ENCODE measurements around the gene GPATCH1. TPM values are rescaled to one million over a fixed set of nuclear protein-coding genes. Genes with fewer than 3 reads are reported as not detected.

GPATCH1 gene
- total and polyA plus RNA-seq, 10 of the 15 experiments (the other 5 are each of a cell fraction or from before 2014, with no cell fraction given) = 4.5 to 9.6 (median 7.2) TPM

DNA sequence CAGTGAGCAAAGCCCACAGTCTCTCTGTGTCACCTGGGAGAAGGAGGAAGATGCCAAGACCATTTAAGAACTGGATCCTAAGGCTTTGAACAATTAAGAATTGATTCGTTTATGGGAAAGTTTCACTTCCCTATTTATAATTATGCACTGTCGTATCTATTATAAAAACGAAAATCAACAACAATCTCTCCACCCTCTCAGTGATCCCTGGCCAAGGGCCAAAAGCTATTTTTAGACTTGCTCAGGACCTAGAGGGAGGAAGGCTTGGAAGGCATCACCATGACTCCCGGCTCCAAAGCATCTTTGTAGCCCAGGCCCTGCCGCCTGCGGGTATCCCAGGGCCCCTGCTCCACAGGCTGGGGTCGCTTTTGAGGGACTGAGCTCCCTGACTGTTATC is 17.6 kb upstream of the GPATCH1 start:
- ChIA-PET SMC1A (ENCODE audit: uncharacterized antibody, unreplicated experiment) (no interaction called here), RAD21 (ENCODE audit: unreplicated experiment) (no interaction called here), POLR2A (no interaction called here), CTCF (no interaction called here)
- Histone ChIP-seq H4K20me1 (ENCODE audit: control insufficient read depth, insufficient read depth) (no peaks in the 10 kb centered on the region), H3K36me3 (ENCODE audit: control insufficient read depth in 2 of 2, insufficient read depth in 2 of 2, low read length in 1 of 2) (no peaks in the 10 kb centered on the region), H3K9me3 (replicated peaks; ENCODE audit: control insufficient read depth, insufficient read depth, low read length) (no peaks in the 10 kb centered on the region), H3K27ac (ENCODE audit: control insufficient read depth, insufficient read depth) (no peak overlapping the region), H3K9ac (ENCODE audit: control insufficient read depth, insufficient read depth, low read length) (no peak overlapping the region), H2AFZ (ENCODE audit: control insufficient read depth, low read depth, low read length) (no peak overlapping the region), H3K27me3 (replicated peaks in 1 of 2; ENCODE audit: control insufficient read depth in 2 of 2, insufficient read depth in 2 of 2, low read length in 1 of 2) (no peaks in the 10 kb centered on the region; a peak in 1 of 4 replicates), H3K4me1 (ENCODE audit: control insufficient read depth, insufficient read depth, low read length) (peaks cover 7% of the 10 kb centered on the region; the same call in 1 of the 2 replicates), H3K4me3 (no peak overlapping the region; the same call in 1 of the 2 replicates), H3K4me2 (ENCODE audit: control insufficient read depth, insufficient read depth) (peak overlapping the region; percentile 3; the same call in 1 of the 2 replicates), H3K79me2 (ENCODE audit: control insufficient read depth, insufficient read depth, low read length) (no peaks in the 10 kb centered on the region; the same call in 1 of the 2 replicates)
- WGBS (ENCODE audit: insufficient coverage, insufficient replicate concordance, low lambda C conversion rate, missing lambda C conversion rate) = 3% methylated on average over 7 of the region's 7 CpGs
- DNase-seq (ENCODE audit: low read depth, low spot score) (no peak), FAIRE-seq (no peak), ATAC-seq (peak; percentile 5)
- in situ Hi-C loops (cut with MboI) (no loop called here), intact Hi-C loops (cut with micrococcal nuclease; ENCODE audit: unreplicated experiment) (no loop called here)
- no TSS peak for BruUV-seq (replicated peaks)
- TF ChIP-seq SMAD1 (IDR thresholded peaks at IDR 0.05; ENCODE audit: low read depth, partially characterized antibody) = peak; percentile 63
- TF ChIP-seq, protein P1, sequence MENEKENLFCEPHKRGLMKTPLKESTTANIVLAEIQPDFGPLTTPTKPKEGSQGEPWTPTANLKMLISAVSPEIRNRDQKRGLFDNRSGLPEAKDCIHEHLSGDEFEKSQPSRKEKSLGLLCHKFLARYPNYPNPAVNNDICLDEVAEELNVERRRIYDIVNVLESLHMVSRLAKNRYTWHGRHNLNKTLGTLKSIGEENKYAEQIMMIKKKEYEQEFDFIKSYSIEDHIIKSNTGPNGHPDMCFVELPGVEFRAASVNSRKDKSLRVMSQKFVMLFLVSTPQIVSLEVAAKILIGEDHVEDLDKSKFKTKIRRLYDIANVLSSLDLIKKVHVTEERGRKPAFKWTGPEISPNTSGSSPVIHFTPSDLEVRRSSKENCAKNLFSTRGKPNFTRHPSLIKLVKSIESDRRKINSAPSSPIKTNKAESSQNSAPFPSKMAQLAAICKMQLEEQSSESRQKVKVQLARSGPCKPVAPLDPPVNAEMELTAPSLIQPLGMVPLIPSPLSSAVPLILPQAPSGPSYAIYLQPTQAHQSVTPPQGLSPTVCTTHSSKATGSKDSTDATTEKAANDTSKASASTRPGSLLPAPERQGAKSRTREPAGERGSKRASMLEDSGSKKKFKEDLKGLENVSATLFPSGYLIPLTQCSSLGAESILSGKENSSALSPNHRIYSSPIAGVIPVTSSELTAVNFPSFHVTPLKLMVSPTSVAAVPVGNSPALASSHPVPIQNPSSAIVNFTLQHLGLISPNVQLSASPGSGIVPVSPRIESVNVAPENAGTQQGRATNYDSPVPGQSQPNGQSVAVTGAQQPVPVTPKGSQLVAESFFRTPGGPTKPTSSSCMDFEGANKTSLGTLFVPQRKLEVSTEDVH (IDR thresholded peaks at IDR 0.05; ENCODE audit: low read depth, partially characterized antibody) = no peak
- peak; percentile 92 for TF ChIP-seq SPI1 (IDR thresholded peaks at IDR 0.05; ENCODE audit: borderline replicate concordance, insufficient read depth, low read depth, low read length)
- no peak for TF ChIP-seq SREBF2 (IDR thresholded peaks at IDR 0.05; ENCODE audit: low read length)
- 0 out of 2 replicates have a peak, but pooled peaks have one; percentile 34 for TF ChIP-seq DPF2 (IDR thresholded peaks at IDR 0.05)
- peak; percentile 28 to 55; a peak in 2 of 4 replicates for TF ChIP-seq IKZF2 (IDR thresholded peaks at IDR 0.05)
- TF ChIP-seq MTA2 (IDR thresholded peaks at IDR 0.05; ENCODE audit: low read depth) = peak; percentile 62
- peak; percentile 53 for TF ChIP-seq IKZF1 (conservative IDR thresholded peaks at IDR 0.05)
- TF ChIP-seq MEF2A (IDR thresholded peaks at IDR 0.05; ENCODE audit: insufficient read depth, low read depth, low read length) = peak; percentile 56; the same call in 1 of the 2 replicates
